SK-N-SH (cell line): ENCODE data around the gene CEP57. TPM values are rescaled to one million over a fixed set of nuclear protein-coding genes. Genes with fewer than 3 reads are reported as not detected.
"Not testable (repeated sequence)": the region's sequence is repeated elsewhere in the genome, so short reads cannot be mapped to it uniquely, and the experiment has no call there.

ENCODE experiments used
- CTCF ChIA-PET: fragments of 300-600, 350-600 bp; formaldehyde crosslinking; extraction: SDS; loops from one replicate; lab custom pipeline; 2021; lab: Yijun Ruan, JAX
- POLR2A ChIA-PET: fragments of 350-600 bp; sonication (Branson Sonifier 250); formaldehyde crosslinking; extraction: SDS; loops from one replicate; lab custom pipeline; 2020; ENCODE audit warnings: antibody characterized with exemption, inconsistent platforms; lab: Yijun Ruan, JAX
- DNase-seq: peaks from one replicate; pipeline ENCODE4 v3.0.0; 2012
- H2AFZ ChIP-seq: fragments of 200-600 bp; sonication (generic); 2 replicates; pipeline ENCODE4 v1.8.1; 2016; ENCODE audit warnings: antibody characterized with exemption, mild to moderate bottlenecking, low read depth
- H3F3A ChIP-seq: fragments of 200-600 bp; sonication (generic); replicated peaks from 2 replicates; pipeline ENCODE3; 2016; ENCODE audit warnings: antibody characterized with exemption, mild to moderate bottlenecking; ENCODE audit not compliant: insufficient read depth
- H3K27ac ChIP-seq, 2 experiments: fragments of 200-500 bp in 1 of 2; fragments of 200-600 bp in 1 of 2; sonication (Bioruptor generic) in 1 of 2; sonication (generic), shearing (Covaris generic) in 1 of 2; 2 replicates each; pipeline versions ENCODE4 v1.5.1 to v1.6.1; 2014 to 2016; ENCODE audit warnings: low read depth in 2 of 2, inconsistent platforms in 1 of 2, low read length in 1 of 2, mild to moderate bottlenecking in 1 of 2, mixed read lengths in 1 of 2
- H3K27me3 ChIP-seq: fragments of 200-600 bp; sonication (generic), shearing (Covaris generic); 2 replicates; pipeline ENCODE4 v1.6.1; 2016; ENCODE audit warnings: mixed run types; ENCODE audit not compliant: insufficient read depth
- H3K36me3 ChIP-seq, 2 experiments: fragments of 200-500 bp in 1 of 2; fragments of 200-600 bp in 1 of 2; sonication (Bioruptor generic) in 1 of 2; sonication (generic) in 1 of 2; replicated peaks in 1 of 2; 2 replicates each; pipeline versions ENCODE3 to v1.5.1; 2014 to 2016; ENCODE audit warnings: low read length in 1 of 2, mild to moderate bottlenecking in 1 of 2; ENCODE audit not compliant: insufficient read depth in 2 of 2, control insufficient read depth in 1 of 2
- H3K4me1 ChIP-seq, 2 experiments: fragments of 200-500 bp in 1 of 2; fragments of 200-600 bp in 1 of 2; sonication (Bioruptor generic) in 1 of 2; sonication (generic), shearing (Covaris generic) in 1 of 2; 2 replicates each; pipeline versions ENCODE4 v1.5.1 to v1.6.1; 2014 to 2016; ENCODE audit warnings: low read depth in 1 of 2, low read length in 1 of 2, mixed run types in 1 of 2; ENCODE audit not compliant: insufficient read depth in 2 of 2, control insufficient read depth in 1 of 2
- H3K4me2 ChIP-seq: fragments of 200-600 bp; sonication (generic), shearing (Covaris generic); 2 replicates; pipeline ENCODE4 v1.6.1; 2017; ENCODE audit warnings: mixed run types
- H3K4me3 ChIP-seq, 2 experiments: fragments of 200-500 bp in 1 of 2; fragments of 200-600 bp in 1 of 2; sonication (Bioruptor generic) in 1 of 2; sonication (generic), shearing (Covaris generic) in 1 of 2; 2 replicates each; pipeline versions ENCODE4 v1.5.1 to v1.8.1; 2014 to 2016; ENCODE audit warnings: low read depth in 2 of 2, inconsistent platforms in 1 of 2, low read length in 1 of 2, mild to moderate bottlenecking in 1 of 2, mixed read lengths in 1 of 2, moderate library complexity in 1 of 2
- H3K79me2 ChIP-seq: fragments of 200-600 bp; sonication (generic); 2 replicates; pipeline ENCODE4 v1.8.1; 2017; ENCODE audit warnings: mild to moderate bottlenecking; ENCODE audit not compliant: insufficient read depth
- H3K9ac ChIP-seq: fragments of 200-600 bp; sonication (generic); 2 replicates; pipeline ENCODE4 v1.6.1; 2017; ENCODE audit warnings: mixed run types
- H3K9me2 ChIP-seq: fragments of 200-600 bp; sonication (generic); 2 replicates; pipeline ENCODE4 v1.6.1; 2017; ENCODE audit warnings: mixed run types
- H3K9me3 ChIP-seq: fragments of 200-600 bp; sonication (generic); 2 replicates; pipeline ENCODE4 v1.6.1; 2017; ENCODE audit warnings: mixed run types, mild to moderate bottlenecking, moderate library complexity
- H4K20me1 ChIP-seq: fragments of 200-600 bp; sonication (generic); 2 replicates; pipeline ENCODE4 v1.6.1; 2017; ENCODE audit warnings: mild to moderate bottlenecking, mixed run types; ENCODE audit not compliant: insufficient read depth
- CHD2 ChIP-seq: fragments of 150-350 bp; IDR thresholded peaks from 2 replicates; pipeline ENCODE4 v1.6.1; 2018; ENCODE audit warnings: low read length; ENCODE audit not compliant: partially characterized antibody
- CTCF ChIP-seq: fragments of 200-600 bp; sonication (generic); IDR thresholded peaks from 2 replicates; pipeline ENCODE4 v1.6.1; 2017; ENCODE audit warnings: antibody characterized with exemption, mild to moderate bottlenecking, moderate library complexity
- ELF1 ChIP-seq: IDR thresholded peaks from 2 replicates; pipeline ENCODE4 v1.4.0; 2012
- EP300 ChIP-seq, 2 experiments: IDR thresholded peaks; 2 replicates each; pipeline versions ENCODE4 v1.4.0 to v1.6.1; 2012; ENCODE audit warnings: borderline replicate concordance in 1 of 2, low read depth in 1 of 2, low read length in 1 of 2
- EZH2phosphoT487 ChIP-seq: fragments of 200-600 bp; sonication (generic); IDR thresholded peaks from 2 replicates; pipeline ENCODE4 v1.6.1; 2017; ENCODE audit warnings: low read depth, mixed run types, mild to moderate bottlenecking, antibody characterized with exemption, moderate library complexity, borderline replicate concordance
- FOSL2 ChIP-seq: IDR thresholded peaks from 2 replicates; pipeline ENCODE4 v1.4.0; 2012; ENCODE audit warnings: low read depth, mild to moderate bottlenecking, moderate library complexity, borderline replicate concordance
- FOXJ3 ChIP-seq: sonication (generic); formaldehyde crosslinking; IDR thresholded peaks from 2 replicates; pipeline ENCODE4 v1.5.1; 2020; ENCODE audit warnings: mild to moderate bottlenecking, missing genetic modification reagents
- FOXM1 ChIP-seq: IDR thresholded peaks from 2 replicates; pipeline ENCODE4 v1.4.0; 2012; ENCODE audit warnings: low read depth, mild to moderate bottlenecking
- IRF3 ChIP-seq: fragments of 150-350 bp; IDR thresholded peaks from 2 replicates; pipeline ENCODE4 v1.6.1; 2016; ENCODE audit warnings: mild to moderate bottlenecking, low read depth, low read length
- MAX ChIP-seq: IDR thresholded peaks from 2 replicates; pipeline ENCODE4 v1.4.0; 2012; ENCODE audit warnings: low read depth
- MEF2A ChIP-seq: IDR thresholded peaks from 2 replicates; pipeline ENCODE4 v1.4.0; 2012; ENCODE audit warnings: low read depth, borderline replicate concordance
- MXI1 ChIP-seq: IDR thresholded peaks from 2 replicates; pipeline ENCODE4 v1.6.1; 2012; ENCODE audit warnings: mild to moderate bottlenecking, low read depth, low read length, improper control_type of control experiment
- NFIC ChIP-seq: IDR thresholded peaks from 2 replicates; pipeline ENCODE4 v1.4.0; 2012; ENCODE audit warnings: borderline replicate concordance
- NRF1 ChIP-seq: IDR thresholded peaks from 2 replicates; pipeline ENCODE4 v1.6.1; 2012; ENCODE audit warnings: low read depth, mild to moderate bottlenecking, low read length
- POLR2AphosphoS5 ChIP-seq: IDR thresholded peaks from 2 replicates; pipeline ENCODE4 v1.6.1; 2012; ENCODE audit warnings: low read depth, low read length
- RAD21 ChIP-seq: IDR thresholded peaks from 2 replicates; pipeline ENCODE4 v1.6.1; 2012; ENCODE audit warnings: mild to moderate bottlenecking, low read length
- SMC3 ChIP-seq: IDR thresholded peaks from 2 replicates; pipeline ENCODE4 v1.6.1; 2012; ENCODE audit warnings: low read depth, low read length, improper control_type of control experiment
- TAF1 ChIP-seq: IDR thresholded peaks from 2 replicates; pipeline ENCODE4 v1.6.1; 2012; ENCODE audit warnings: low read depth, mild to moderate bottlenecking, low read length, moderate library complexity, borderline replicate concordance
- USF1 ChIP-seq: IDR thresholded peaks from 2 replicates; pipeline ENCODE4 v1.4.0; 2012; ENCODE audit warnings: low read depth, borderline replicate concordance
- USF2 ChIP-seq: fragments of 150-350 bp; IDR thresholded peaks from 2 replicates; pipeline ENCODE4 v1.6.1; 2017; ENCODE audit warnings: antibody characterized with exemption, low read length, low read depth, borderline replicate concordance
- WGBS: methylation state at CpG from one replicate; pipeline ENCODE4 v1.1.6; 2017; ENCODE audit warnings: low lambda C conversion rate; 5-methylcytosine and 5-hydroxymethylcytosine counted together
- polyA plus RNA-seq, 3 experiments: library from polyadenylated mRNA; depleted of rRNA; stranded (reverse); fragments of >200 nt; gene quantifications; 2 replicates each; pipeline ENCODE4 v1.2.3, GENCODE V29; 2012

The CEP57 gene
- polyA plus RNA-seq, 1 of the 3 experiments (the other 2 are of a cell fraction): 12.2 TPM

GRCh38 chr11:95867105-95867504 lies 76.8 kb downstream of the CEP57 start:
- Histone ChIP-seq H4K20me1 (no peaks in the 10 kb centered on the region), H3K9ac (no peak overlapping the region), H3K4me2 (no peak overlapping the region), H3K27ac (no peak overlapping the region), H3K27me3 (no peaks in the 10 kb centered on the region), H3K4me1 (peaks cover 0 to 13% of the 10 kb centered on the region in 2 experiments; a peak in 2 of 4 replicates), H3K4me3 (no peak overlapping the region), H3K36me3 (peaks cover 15 to 17% of the 10 kb centered on the region in 2 experiments), H3K79me2 (0 out of 2 replicates have a peak, but pooled peaks cover 7% of the 10 kb centered on the region), H3K9me2 (no peaks in the 10 kb centered on the region), H2AFZ (no peak overlapping the region), H3F3A (peaks cover 32% of the 10 kb centered on the region), H3K9me3 (no peaks in the 10 kb centered on the region)
- ChIA-PET POLR2A (no interaction called here), CTCF (no interaction called here)
- TF ChIP-seq ELF1: no peak
- TF ChIP-seq MAX: no peak
- no peak for TF ChIP-seq USF1
- no peak for TF ChIP-seq FOSL2
- TF ChIP-seq MEF2A: no peak
- TF ChIP-seq TAF1: no peak
- no peak for TF ChIP-seq FOXM1
- no peak for TF ChIP-seq NRF1
- no peak for TF ChIP-seq NFIC
- TF ChIP-seq IRF3: no peak
- TF ChIP-seq FOXJ3 (CRISPR knock-in tag): no peak
- TF ChIP-seq EZH2phosphoT487: no peak
- TF ChIP-seq RAD21: no peak
- TF ChIP-seq EP300 (IDR thresholded peaks at IDR 0.05; ENCODE audit: borderline replicate concordance in 1 of 2, low read depth in 1 of 2, low read length in 1 of 2): no peak
- TF ChIP-seq POLR2AphosphoS5: no peak
- no peak for TF ChIP-seq SMC3
- no peak for TF ChIP-seq USF2
- no peak for TF ChIP-seq MXI1
- TF ChIP-seq CHD2: no peak
- TF ChIP-seq CTCF: no peak
- 95% methylated on average over 6 of the region's 6 CpGs for WGBS
- no peak for DNase-seq

GRCh38 chr11:95870877-95871276 lies 80.6 kb downstream of the CEP57 start:
- H3K36me3 ChIP-seq, H4K20me1 ChIP-seq, H3K27ac ChIP-seq, H3K4me3 ChIP-seq, H3K4me1 ChIP-seq, CTCF ChIA-PET, H3K4me2 ChIP-seq, H3K79me2 ChIP-seq, H3F3A ChIP-seq, H3K27me3 ChIP-seq, H3K9me3 ChIP-seq, H2AFZ ChIP-seq, H3K9ac ChIP-seq, DNase-seq, H3K9me2 ChIP-seq, POLR2A ChIA-PET: not testable (repeated sequence)
- WGBS: 96% methylated on average over 3 of the region's 3 CpGs
